ENCODE data around the gene ENTHD1.

Gene ENTHD1

GRCh38 chr22:39893526-39893925, at the start of gene ENTHD1:
TSS of gene ENTHD1 (minus strand) at chr22:39893760. CDS start at chr22:39887748, 6,012 bp downstream.
- DNase-seq = no peak

GRCh38 chr22:39943337-39943736, 49.8 kb upstream of the ENTHD1 start:
- DNase-seq = no peak

DNA sequence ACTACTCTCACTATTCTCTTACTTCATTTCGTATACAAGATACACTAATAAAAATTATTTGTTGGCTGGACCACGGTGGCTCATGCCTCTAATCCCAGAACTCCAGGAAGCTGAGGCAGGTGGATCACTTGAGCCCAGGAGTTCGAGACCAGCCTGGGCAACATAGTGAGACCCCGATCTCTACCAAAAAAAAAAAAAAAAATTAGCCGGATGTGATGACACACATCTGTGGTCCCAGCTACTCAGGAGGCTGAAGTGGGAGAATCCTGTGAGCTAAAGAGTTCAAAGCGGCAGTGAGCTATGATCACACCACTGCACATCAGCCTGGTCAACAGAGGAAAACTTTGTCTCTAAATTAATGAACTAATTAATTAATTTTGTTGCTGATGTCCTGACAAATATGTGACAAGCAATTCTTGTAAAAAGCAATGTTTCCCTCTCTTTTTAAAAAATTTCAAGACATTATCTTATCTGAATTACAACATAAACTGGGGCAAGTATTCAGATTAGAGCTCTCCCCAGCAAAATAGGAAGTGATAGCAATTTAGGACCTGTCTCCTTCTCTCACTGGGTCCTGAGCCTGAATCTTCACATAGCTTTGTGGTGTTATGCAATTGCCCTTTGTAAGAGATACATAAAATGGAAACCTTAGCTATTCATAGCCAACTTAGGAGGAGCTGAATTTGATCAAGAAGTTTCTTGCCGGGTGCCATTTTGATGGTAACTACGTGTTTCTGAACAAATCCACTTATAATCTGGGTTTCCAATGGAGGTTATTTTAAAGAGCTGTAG, 49.1 kb upstream of the ENTHD1 start:
- no peak for DNase-seq

DNA sequence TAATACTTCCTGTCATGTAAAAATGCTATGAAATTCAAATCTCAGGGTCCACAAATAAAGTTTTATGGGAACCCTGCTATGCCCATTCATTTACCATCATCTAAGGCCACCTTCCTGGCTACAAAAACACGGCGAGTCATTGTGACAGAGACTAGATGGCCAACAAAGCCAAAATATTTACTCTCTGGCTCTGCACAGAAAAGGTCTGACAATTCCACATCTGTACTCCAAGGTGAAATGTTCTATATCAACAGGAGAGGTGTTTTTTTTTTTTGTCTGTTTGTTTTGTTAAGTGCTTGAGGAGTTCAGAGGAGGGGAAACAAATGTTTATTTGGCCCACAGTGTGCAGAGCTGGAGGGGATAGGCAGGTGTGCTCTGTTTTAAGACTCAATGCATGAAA, 48.0 kb upstream of the ENTHD1 start:
- DNase-seq = no peak

GRCh38 chr22:39940757-39941305, 47.3 kb upstream of the ENTHD1 start:
- DNase-seq = no peak

GRCh38 chr22:39939830-39940229, 46.3 kb upstream of the ENTHD1 start:
- DNase-seq = no peak

GRCh38 chr22:39938509-39939111, 45.0 kb upstream of the ENTHD1 start:
- peak; percentile 52 for DNase-seq

DNA sequence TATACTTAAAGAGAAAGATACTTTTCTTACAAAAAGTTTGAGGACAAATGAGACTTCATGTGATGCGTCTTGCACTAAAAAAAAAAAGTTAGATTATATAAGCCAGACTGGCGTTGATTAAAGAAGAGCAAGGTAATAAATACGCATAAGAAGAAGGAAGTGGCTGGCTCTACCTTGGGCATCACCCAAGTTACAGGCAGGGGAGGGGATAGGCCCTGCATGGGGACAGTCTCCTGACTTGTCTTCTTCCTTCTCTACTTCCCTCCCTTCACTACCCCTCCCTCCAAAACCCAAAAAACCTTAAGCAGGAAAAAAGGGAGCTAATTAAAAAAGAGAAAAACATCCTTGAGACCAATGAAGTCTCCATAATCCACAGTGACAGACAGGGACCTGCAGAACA, 44.3 kb upstream of the ENTHD1 start:
- no peak for DNase-seq

DNA sequence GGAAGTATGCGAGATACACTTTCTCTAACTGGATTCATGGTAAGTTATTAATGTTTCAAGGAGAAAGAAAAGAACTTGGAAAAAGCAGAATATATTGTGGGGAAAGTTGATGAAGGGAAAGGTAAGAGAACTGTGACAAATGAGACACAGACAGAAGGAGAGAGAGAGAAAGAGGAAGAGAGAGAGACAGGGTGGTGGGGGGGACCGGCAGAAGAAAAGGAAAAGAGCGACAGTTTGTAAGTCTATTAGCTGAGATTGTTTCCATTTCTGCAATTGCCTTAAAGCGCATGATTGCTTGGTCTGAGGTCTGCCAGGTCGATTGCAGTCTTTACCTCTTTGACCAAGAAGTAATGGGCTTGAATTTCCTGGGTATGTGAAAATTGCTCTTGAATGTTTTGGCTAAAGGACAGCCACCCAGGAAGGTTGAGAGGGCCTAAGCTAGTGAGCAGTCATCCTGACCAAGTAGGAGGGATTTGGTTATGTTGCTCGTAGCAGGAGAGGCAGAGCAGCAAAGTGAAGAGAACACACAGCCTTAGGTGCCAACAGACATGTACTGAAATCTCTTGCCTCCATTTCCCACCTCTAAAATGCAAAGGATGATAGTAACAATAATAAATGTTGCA, 43.1 kb upstream of the ENTHD1 start:
- no peak for DNase-seq

DNA sequence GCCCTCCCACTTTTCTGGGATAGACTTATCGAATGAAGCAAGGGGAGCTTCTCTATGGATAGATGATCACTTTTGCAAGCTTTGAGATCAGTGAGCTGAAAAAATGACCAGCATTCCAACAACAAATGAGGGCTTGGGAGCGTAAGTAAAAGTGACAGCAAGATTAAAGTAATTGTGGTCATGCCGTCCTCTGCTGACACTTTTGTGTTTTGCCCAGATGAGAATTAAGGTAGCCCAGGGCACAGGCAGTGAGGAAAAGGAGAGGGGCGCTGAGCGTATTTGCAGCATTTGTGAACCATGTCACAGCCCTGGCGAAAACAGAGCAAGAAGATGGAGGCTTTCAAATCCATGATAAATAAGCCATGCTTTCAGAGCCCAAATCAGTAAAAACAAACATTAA, 42.1 kb upstream of the ENTHD1 start:
- no peak for DNase-seq

- DNase-seq = no peak
These were observed 41.6 kb upstream of the ENTHD1 start for GRCh38 chr22:39935116-39935515.

DNA sequence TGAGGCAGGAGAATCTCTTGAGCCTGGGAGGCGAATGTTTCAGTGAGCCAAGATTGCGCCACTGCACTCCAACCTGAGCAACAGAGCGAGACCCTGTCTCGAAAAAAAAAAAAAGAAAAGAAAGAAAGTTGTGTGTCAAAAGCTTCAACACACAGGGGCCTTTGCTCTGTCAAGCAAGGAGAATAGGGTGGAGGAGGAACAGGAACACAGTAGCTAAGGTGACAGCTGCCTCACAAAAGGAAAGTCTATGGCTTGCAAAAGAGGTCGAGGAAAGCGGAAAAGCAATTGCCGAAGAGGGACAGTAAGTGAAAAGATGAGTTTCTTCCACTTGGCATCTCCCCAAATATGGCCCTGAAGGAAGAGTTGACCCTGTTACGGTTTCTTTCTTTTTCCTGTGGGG, 40.2 kb upstream of the ENTHD1 start:
- DNase-seq = no peak

GRCh38 chr22:39932918-39933649, 39.5 kb upstream of the ENTHD1 start:
- DNase-seq = peak; percentile 49

- DNase-seq = no peak
These were observed 38.6 kb upstream of the ENTHD1 start for GRCh38 chr22:39932166-39932565.

GRCh38 chr22:39931251-39931650, 37.7 kb upstream of the ENTHD1 start:
- DNase-seq = no peak

DNA sequence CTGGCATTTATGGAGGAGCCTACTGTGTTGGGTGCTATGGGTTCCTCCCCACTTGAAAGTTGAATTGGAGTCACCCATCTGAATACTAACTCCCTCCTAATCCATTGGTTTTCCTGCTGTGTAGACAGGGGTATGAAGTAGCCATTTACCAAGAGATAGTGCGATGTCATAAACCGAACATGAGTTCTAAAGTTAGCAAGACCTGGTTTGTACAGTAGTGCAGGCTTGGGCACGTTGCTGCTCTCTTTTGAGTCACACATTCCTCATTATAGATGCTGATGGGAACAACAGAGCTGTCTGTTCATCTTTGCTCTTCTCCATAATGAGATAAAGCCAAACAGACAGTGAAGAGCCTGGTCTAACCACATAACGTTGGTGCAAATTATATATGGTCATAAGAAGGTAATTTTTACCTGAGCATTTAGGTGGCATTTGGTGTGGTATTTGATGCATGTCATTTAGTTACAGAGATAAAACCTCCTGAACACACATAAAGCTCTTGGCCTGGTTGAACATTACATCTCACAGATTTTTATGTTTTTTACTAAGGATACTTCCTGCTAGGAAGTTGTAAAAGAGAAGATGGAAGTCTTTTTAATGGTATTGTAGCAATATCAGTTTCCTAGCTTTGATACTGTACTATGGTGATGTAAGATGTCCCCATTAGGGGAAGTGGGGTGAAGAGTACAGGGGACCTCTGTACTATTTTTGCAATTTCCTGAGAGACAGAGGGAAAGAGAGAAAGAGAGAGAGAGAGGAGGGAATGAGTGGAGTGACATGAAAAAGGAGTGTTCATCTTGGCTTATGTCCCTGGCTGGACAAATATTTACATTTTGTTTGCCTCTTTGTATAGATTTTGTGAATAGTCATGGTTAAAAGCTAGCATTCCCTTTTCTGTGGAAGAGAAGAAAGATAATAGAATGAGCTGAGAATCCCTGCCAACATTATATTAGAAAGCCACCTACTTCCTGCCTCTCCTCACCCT, 35.3 kb upstream of the ENTHD1 start:
- no peak for DNase-seq

- no peak for DNase-seq
These were observed 34.0 kb upstream of the ENTHD1 start for GRCh38 chr22:39927544-39927943.

GRCh38 chr22:39926753-39927152, 33.2 kb upstream of the ENTHD1 start:
- no peak for DNase-seq

- DNase-seq = no peak
These were observed 32.5 kb upstream of the ENTHD1 start for GRCh38 chr22:39925909-39926679.

DNA sequence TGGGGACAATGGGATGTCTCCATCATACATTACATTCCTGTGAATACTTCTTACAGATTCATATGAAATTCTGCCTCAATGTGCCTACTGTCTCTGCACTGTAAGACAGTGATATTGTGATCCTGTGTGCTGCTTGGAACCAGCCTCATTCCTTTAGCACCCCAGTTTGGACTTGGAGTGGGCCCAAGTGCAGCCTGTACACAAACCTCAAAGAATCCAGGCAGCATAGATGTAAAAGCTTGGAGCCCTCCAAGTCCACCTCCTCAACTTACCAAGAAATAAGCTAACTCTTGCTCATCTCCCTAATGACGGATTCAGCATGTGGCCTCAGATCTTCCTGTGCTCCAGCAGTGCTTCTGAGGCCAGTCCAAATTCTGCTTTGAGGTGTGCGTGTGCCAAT, 31.7 kb upstream of the ENTHD1 start:
- DNase-seq = no peak

- DNase-seq = no peak
These were observed 30.7 kb upstream of the ENTHD1 start for GRCh38 chr22:39924286-39924685.

Measured in stimulated activated CD4-positive, alpha-beta T cell treated with anti-CD3 and anti-CD28 coated beads, Interleukin-12 subunit alpha, Interleukin-12 subunit beta, amount 100 ng/mL, for 4 hours (primary cell).